ENCODE results near the gene FAU. TPM values are rescaled to one million over a fixed set of nuclear protein-coding genes. Genes with fewer than 3 reads are reported as not detected.

The FAU gene
- total and polyA plus RNA-seq, 9 of the 15 experiments (the other 6 are each of a cell fraction or from before 2014, with no cell fraction given) = 433 to 1,827 (median 942) TPM

DNA sequence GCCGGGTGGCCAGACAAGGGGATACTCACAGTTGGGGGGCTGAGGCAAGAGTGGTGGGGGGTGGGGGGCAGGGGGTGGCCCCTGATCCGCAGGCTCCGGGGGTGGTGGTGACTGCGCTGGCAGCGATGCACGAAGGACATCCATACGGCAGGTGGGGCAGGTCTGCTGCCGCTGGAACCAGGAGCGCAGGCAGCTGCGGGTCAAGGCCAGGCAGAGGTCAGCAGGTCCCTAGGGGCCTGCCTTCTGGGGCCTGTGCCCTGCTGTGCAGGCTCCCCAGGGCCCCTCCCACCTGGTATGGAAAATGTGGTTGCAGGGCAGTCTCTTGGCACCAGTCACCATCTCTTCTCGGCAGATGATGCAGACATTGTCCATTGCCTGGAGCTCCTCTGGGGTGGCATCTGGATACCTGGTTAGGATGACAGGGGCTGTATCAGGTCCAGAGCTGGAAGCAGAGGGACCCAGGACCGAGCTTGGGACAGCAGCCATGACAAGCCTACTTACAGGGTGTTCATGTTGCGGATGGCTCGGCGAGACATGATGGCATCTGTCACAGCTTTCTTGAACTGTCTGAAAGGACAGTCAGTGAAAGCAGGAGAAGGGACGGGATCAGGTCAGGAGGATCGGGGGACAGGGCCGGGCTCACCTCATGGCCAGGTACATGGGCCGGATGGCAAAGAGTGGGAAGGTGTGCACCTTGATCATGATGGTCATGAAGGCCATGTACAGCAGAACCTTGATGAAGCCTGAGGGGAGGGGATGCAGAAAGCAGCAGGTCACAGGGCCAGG, 8.9 kb upstream of the FAU start:
- no peak overlapping the region for H3K27ac ChIP-seq (ENCODE audit: extremely low read depth, low read depth, low read length)
- no peak overlapping the region for H3K4me3 ChIP-seq
- H3K4me1 ChIP-seq (replicated peaks in 1 of 2; ENCODE audit: control insufficient read depth in 2 of 2, insufficient read depth in 2 of 2, low read length in 2 of 2) = peaks cover 13 to 38% of the 10 kb centered on the region in 2 experiments; a peak in 4 of 5 replicates

More for the DNA sequence above, 8.9 kb upstream of the FAU start:
- peaks cover 41% of the 10 kb centered on the region for H3K79me2 ChIP-seq (ENCODE audit: control insufficient read depth, insufficient read depth, low read length)
- H3K4me2 ChIP-seq (ENCODE audit: insufficient read depth, low read length) = no peak overlapping the region
- TF ChIP-seq HDAC3 (IDR thresholded peaks at IDR 0.05; ENCODE audit: borderline replicate concordance, partially characterized antibody) = no peak
- TF ChIP-seq, protein P1, sequence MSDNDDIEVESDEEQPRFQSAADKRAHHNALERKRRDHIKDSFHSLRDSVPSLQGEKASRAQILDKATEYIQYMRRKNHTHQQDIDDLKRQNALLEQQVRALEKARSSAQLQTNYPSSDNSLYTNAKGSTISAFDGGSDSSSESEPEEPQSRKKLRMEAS (CRISPR knock-in tag; IDR thresholded peaks at IDR 0.05) = 0 out of 2 replicates have a peak, but pooled peaks have one; percentile 16
- intact Hi-C loops (cut with micrococcal nuclease) (no loop called here), in situ Hi-C loops (cut with MboI) (no loop called here)
- DNase-seq (ENCODE audit: extremely low read depth in 1 of 4, low spot score in 3 of 4) (no peak), FAIRE-seq (no peak), ATAC-seq (no peak)
- no peaks in the 10 kb centered on the region for H3K9me3 ChIP-seq (replicated peaks; ENCODE audit: control insufficient read depth, insufficient read depth, low read depth, low read length)
- no peak overlapping the region for H2AFZ ChIP-seq (ENCODE audit: low read depth, low read length)
- ChIA-PET CTCF (ENCODE audit: low intra/inter-chr PET ratio) (no interaction called here), POLR2A (interaction anchor here (1.1 to 8.4 kb wide), 5 partner anchors 10 to 286 kb away, joined by 4 to 182 read pairs (median 4); partner anchors contain the start of genes FAU, MRPL49, SPDYC and ZNHIT2)
- peaks cover 4% of the 10 kb centered on the region for H3K9me1 ChIP-seq (ENCODE audit: control insufficient read depth, insufficient read depth, low read length)
- H3K9ac ChIP-seq (ENCODE audit: insufficient read depth in 1 of 2, low read depth in 2 of 2, low read length in 2 of 2) = no peak overlapping the region
- peaks cover 71% of the 10 kb centered on the region for H3K36me3 ChIP-seq (ENCODE audit: control insufficient read depth, insufficient read depth, low read length)
- 97% methylated on average over 10 of the region's 19 CpGs for WGBS (ENCODE audit: insufficient coverage, low coverage, missing lambda C conversion rate)
- peaks cover 9% of the 10 kb centered on the region; the same call in 1 of the 2 replicates for H4K20me1 ChIP-seq (replicated peaks; ENCODE audit: control insufficient read depth, insufficient read depth, low read length)
- no TSS peak for BruUV-seq (replicated peaks)
- H3K27me3 ChIP-seq (ENCODE audit: control insufficient read depth in 2 of 2, insufficient read depth in 2 of 2, low read length in 2 of 2) = no peaks in the 10 kb centered on the region
